ENCODE measurements around the gene BOLA2. TPM values are rescaled to one million over a fixed set of nuclear protein-coding genes. Genes with fewer than 3 reads are reported as not detected.

Gene BOLA2
- total RNA-seq (2022; extraction: Qiagen RNA extraction; ENCODE audit: low read depth): 9.9 to 29.1 TPM (median 29.0 TPM) in 5 replicates

GRCh38 chr16:29454269-29454668, at the start of gene BOLA2, which contains the start of gene SLX1B:
TSS of gene BOLA2 (minus strand) at chr16:29454351. CDS start at chr16:29454253, 98 bp downstream.
TSS of gene SLX1B (plus strand) at chr16:29454533.

GRCh38 chr16:29459706-29460646, 5.8 kb upstream of the BOLA2 start, which contains the start of gene SULT1A4:
TSS of gene SULT1A4 (plus strand) at chr16:29459913. CDS start at chr16:29461386, 1,473 bp downstream.

Other genes with a start within 250 kb of the BOLA2 start
- 1.1 to 2.4 TPM (median 1.4 TPM) in 5 replicates for gene NPIPB11, start 47.6 kb downstream of the BOLA2 start, total RNA-seq (2022; extraction: Qiagen RNA extraction; ENCODE audit: low read depth)
- 64.5 to 95.7 TPM (median 78.3 TPM) in 5 replicates for gene SLX1B, start 182 bp upstream of the BOLA2 start, total RNA-seq (2022; extraction: Qiagen RNA extraction; ENCODE audit: low read depth)
- gene SULT1A4, start 5.6 kb upstream of the BOLA2 start, total RNA-seq (2022; extraction: Qiagen RNA extraction; ENCODE audit: low read depth): 24.2 to 43.1 TPM (median 28.8 TPM) in 5 replicates
- 26.9 to 43.7 TPM (median 34.9 TPM) in 5 replicates for gene NPIPB12, start 52.1 kb upstream of the BOLA2 start, total RNA-seq (2022; extraction: Qiagen RNA extraction; ENCODE audit: low read depth)
- gene SPN, start 208.9 kb upstream of the BOLA2 start, total RNA-seq (2022; extraction: Qiagen RNA extraction; ENCODE audit: low read depth): 0.08 TPM in 1 of 5 replicates, not detected in the others
- 0.31 to 1.1 TPM (median 0.87 TPM) in 5 replicates for gene QPRT, start 224.8 kb upstream of the BOLA2 start, total RNA-seq (2022; extraction: Qiagen RNA extraction; ENCODE audit: low read depth)